Activated naive CD8-positive, alpha-beta T cell treated with anti-CD3 and anti-CD28 coated beads for 36 hours (primary cell): ENCODE data around the gene RGS10. TPM values are rescaled to one million over a fixed set of nuclear protein-coding genes. Genes with fewer than 3 reads are reported as not detected.

Experiments used
- DNase-seq: peaks from one replicate; pipeline ENCODE4 v3.0.0; 2021
- H3K27ac Mint-ChIP-seq: one replicate; pipeline ENCODE4 v1.8.0; 2022; ENCODE audit warnings: mild to moderate bottlenecking, moderate library complexity, mixed read lengths
- H3K27me3 Mint-ChIP-seq: one replicate; pipeline ENCODE4 v1.8.0; 2022; ENCODE audit warnings: mild to moderate bottlenecking, mixed read lengths
- H3K36me3 Mint-ChIP-seq: one replicate; pipeline ENCODE4 v1.8.0; 2021; ENCODE audit warnings: mild to moderate bottlenecking, mixed read lengths
- H3K4me1 Mint-ChIP-seq: one replicate; pipeline ENCODE4 v1.8.0; 2021; ENCODE audit warnings: mixed read lengths
- H3K4me3 Mint-ChIP-seq: one replicate; pipeline ENCODE4 v1.8.0; 2022; ENCODE audit warnings: mild to moderate bottlenecking, moderate library complexity, mixed read lengths
- H3K9me3 Mint-ChIP-seq: one replicate; pipeline ENCODE4 v1.8.0; 2022; ENCODE audit warnings: mixed read lengths
- total RNA-seq, 2 experiments: library from RNA; stranded (reverse); gene quantifications; one replicate each; pipeline ENCODE4 v1.2.3, GENCODE V29; 2021

RGS10 gene
- total RNA-seq, 2 experiments from 2014 or later = 273 to 294 TPM

- H3K27me3 Mint-ChIP-seq = no peaks in the 10 kb centered on the region
- DNase-seq = no peak
- H3K4me3 Mint-ChIP-seq = no peak overlapping the region
- H3K36me3 Mint-ChIP-seq = no peaks in the 10 kb centered on the region
- no peaks in the 10 kb centered on the region for H3K4me1 Mint-ChIP-seq
- no peaks in the 10 kb centered on the region for H3K9me3 Mint-ChIP-seq
- no peak overlapping the region for H3K27ac Mint-ChIP-seq
Measured at GRCh38 chr10:119451300-119451896, 91.1 kb downstream of the RGS10 start.

- no peaks in the 10 kb centered on the region for H3K36me3 Mint-ChIP-seq
- H3K27me3 Mint-ChIP-seq = no peaks in the 10 kb centered on the region
- no peak overlapping the region for H3K27ac Mint-ChIP-seq
- H3K9me3 Mint-ChIP-seq = no peaks in the 10 kb centered on the region
- DNase-seq = no peak
- H3K4me1 Mint-ChIP-seq = peaks cover 4% of the 10 kb centered on the region
- H3K4me3 Mint-ChIP-seq = no peak overlapping the region
Measured at GRCh38 chr10:119450606-119451299, 91.8 kb downstream of the RGS10 start.

Other genes starting within 250 kb of the RGS10 start
- gene TIAL1, start 54.2 kb upstream of the RGS10 start, total RNA-seq = 100 to 1,000 TPM; 212 to 215 TPM
- gene BAG3, start 108.7 kb upstream of the RGS10 start, total RNA-seq = 10 to 100 TPM; 15.3 to 17.5 TPM
- gene INPP5F, start 183.3 kb upstream of the RGS10 start, total RNA-seq = 10 to 100 TPM; 19.1 to 20.2 TPM